Measurements from ENCODE around the gene PACRG. TPM values are rescaled to one million over a fixed set of nuclear protein-coding genes. Genes with fewer than 3 reads are reported as not detected.

PACRG gene
- total RNA-seq, 1 donor from 2014 or later = 1.1 TPM

GRCh38 chr6:163014736-163015135, 287.0 kb downstream of the PACRG start:
- Mint-ChIP-seq H3K4me3 (ENCODE audit: unreplicated experiment) (no peak overlapping the region), H3K27me3 (ENCODE audit: low read depth) (no peaks in the 10 kb centered on the region), H3K27ac (ENCODE audit: unreplicated experiment) (no peak overlapping the region), H3K4me1 (ENCODE audit: low read depth) (peaks cover 10% of the 10 kb centered on the region), H3K9me3 (ENCODE audit: low read depth) (peaks cover 12% of the 10 kb centered on the region), H3K36me3 (ENCODE audit: low read depth) (no peaks in the 10 kb centered on the region)
- DNase-seq (ENCODE audit: low spot score) = no peak
- TF ChIP-seq CTCF (IDR thresholded peaks at IDR 0.05) = no peak

GRCh38 chr6:163017801-163018200, 290.0 kb downstream of the PACRG start:
- Mint-ChIP-seq H3K27ac (ENCODE audit: unreplicated experiment) (no peak overlapping the region), H3K4me3 (ENCODE audit: unreplicated experiment) (no peak overlapping the region), H3K27me3 (ENCODE audit: low read depth) (no peaks in the 10 kb centered on the region), H3K4me1 (ENCODE audit: low read depth) (peaks cover 10% of the 10 kb centered on the region), H3K36me3 (ENCODE audit: low read depth) (no peaks in the 10 kb centered on the region), H3K9me3 (ENCODE audit: low read depth) (peaks cover 10% of the 10 kb centered on the region)
- no peak for TF ChIP-seq CTCF (IDR thresholded peaks at IDR 0.05)
- no peak for DNase-seq (ENCODE audit: low spot score)

GRCh38 chr6:163019926-163020325, 292.2 kb downstream of the PACRG start:
- Mint-ChIP-seq H3K36me3 (ENCODE audit: low read depth) (peaks cover 9% of the 10 kb centered on the region), H3K4me3 (ENCODE audit: unreplicated experiment) (no peak overlapping the region), H3K9me3 (ENCODE audit: low read depth) (peaks cover 21% of the 10 kb centered on the region), H3K27me3 (ENCODE audit: low read depth) (no peaks in the 10 kb centered on the region), H3K4me1 (ENCODE audit: low read depth) (peaks cover 2% of the 10 kb centered on the region), H3K27ac (ENCODE audit: unreplicated experiment) (no peak overlapping the region)
- TF ChIP-seq CTCF (IDR thresholded peaks at IDR 0.05) = no peak
- no peak for DNase-seq (ENCODE audit: low spot score)

GRCh38 chr6:163021054-163021453, 293.3 kb downstream of the PACRG start:
- Mint-ChIP-seq H3K36me3 (ENCODE audit: low read depth) (peaks cover 9% of the 10 kb centered on the region), H3K9me3 (ENCODE audit: low read depth) (peaks cover 18% of the 10 kb centered on the region), H3K27ac (ENCODE audit: unreplicated experiment) (no peak overlapping the region), H3K27me3 (ENCODE audit: low read depth) (no peaks in the 10 kb centered on the region), H3K4me3 (ENCODE audit: unreplicated experiment) (no peak overlapping the region), H3K4me1 (ENCODE audit: low read depth) (no peaks in the 10 kb centered on the region)
- no peak for DNase-seq (ENCODE audit: low spot score)
- no peak for TF ChIP-seq CTCF (IDR thresholded peaks at IDR 0.05)

GRCh38 chr6:163023700-163024099, 295.9 kb downstream of the PACRG start:
- peaks cover 9% of the 10 kb centered on the region for H3K36me3 Mint-ChIP-seq (ENCODE audit: low read depth)
- no peak for DNase-seq (ENCODE audit: low spot score)
- peaks cover 18% of the 10 kb centered on the region for H3K9me3 Mint-ChIP-seq (ENCODE audit: low read depth)
- no peak overlapping the region for H3K27ac Mint-ChIP-seq (ENCODE audit: unreplicated experiment)
- TF ChIP-seq CTCF (IDR thresholded peaks at IDR 0.05) = no peak
- no peaks in the 10 kb centered on the region for H3K4me1 Mint-ChIP-seq (ENCODE audit: low read depth)
- no peak overlapping the region for H3K4me3 Mint-ChIP-seq (ENCODE audit: unreplicated experiment)
- H3K27me3 Mint-ChIP-seq (ENCODE audit: low read depth) = no peaks in the 10 kb centered on the region
